GM23338 (cell line): ENCODE results near the gene MLST8. TPM values are rescaled to one million over a fixed set of nuclear protein-coding genes. Genes with fewer than 3 reads are reported as not detected.

Experiments
- ATAC-seq: fragments of 200-7000 bp; cut with Tn5 transposase; 3 replicates; pipeline ENCODE4 v1.9.1; 2020
- DNase-seq: peaks from one replicate; pipeline ENCODE4 v3.0.0-alpha.2; 2015; ENCODE audit warnings: low spot score
- H2AFZ ChIP-seq: fragments of 200-600 bp; sonication (generic); 2 replicates; pipeline ENCODE4 v1.8.0; 2016; ENCODE audit warnings: antibody characterized with exemption, mild to moderate bottlenecking, moderate library complexity
- H3F3A ChIP-seq: fragments of 200-600 bp; sonication (generic); replicated peaks from 2 replicates; pipeline ENCODE4 v1.8.0; 2017; ENCODE audit warnings: antibody characterized with exemption, mixed run types, low read depth
- H3K27ac ChIP-seq: fragments of 200-600 bp; sonication (generic); 2 replicates; pipeline ENCODE4 v1.6.1; 2016; ENCODE audit warnings: low read depth
- H3K27me3 ChIP-seq: fragments of 200-600 bp; sonication (generic); 2 replicates; pipeline ENCODE4 v1.8.0; 2016; ENCODE audit warnings: mild to moderate bottlenecking, mixed run types, moderate library complexity; ENCODE audit not compliant: insufficient read depth
- H3K36me3 ChIP-seq: fragments of 200-600 bp; sonication (generic); 2 replicates; pipeline ENCODE4 v1.8.0; 2016; ENCODE audit warnings: mild to moderate bottlenecking; ENCODE audit not compliant: insufficient read depth
- H3K4me1 ChIP-seq: fragments of 200-600 bp; sonication (generic); 2 replicates; pipeline ENCODE4 v1.8.0; 2016; ENCODE audit warnings: mild to moderate bottlenecking, moderate library complexity; ENCODE audit not compliant: insufficient read depth
- H3K4me2 ChIP-seq: fragments of 200-600 bp; sonication (generic); 2 replicates; pipeline ENCODE4 v1.7.1; 2017; ENCODE audit warnings: mixed run types
- H3K4me3 ChIP-seq: fragments of 200-600 bp; sonication (generic); 2 replicates; pipeline ENCODE4 v1.6.1; 2016; ENCODE audit warnings: mixed run types
- H3K79me2 ChIP-seq: fragments of 200-600 bp; sonication (generic); replicated peaks from 2 replicates; pipeline ENCODE4 v1.8.0; 2017; ENCODE audit warnings: mild to moderate bottlenecking; ENCODE audit not compliant: insufficient read depth
- H3K9me2 ChIP-seq: fragments of 200-600 bp; sonication (generic); 2 replicates; pipeline ENCODE4 v1.8.0; 2017; ENCODE audit not compliant: insufficient read depth
- H4K20me1 ChIP-seq: fragments of 200-600 bp; sonication (generic); replicated peaks from 2 replicates; pipeline ENCODE4 v1.8.0; 2017; ENCODE audit warnings: mild to moderate bottlenecking; ENCODE audit not compliant: insufficient read depth
- H3K27ac Mint-ChIP-seq: 2 replicates; pipeline ENCODE4 v1.8.0; 2020; ENCODE audit warnings: inconsistent platforms, mild to moderate bottlenecking, moderate library complexity, mixed read lengths
- H3K27me3 Mint-ChIP-seq: 3 replicates; pipeline ENCODE4 v1.8.0; 2022; ENCODE audit warnings: low read depth, mild to moderate bottlenecking, moderate library complexity, mixed read lengths, inconsistent platforms; ENCODE audit not compliant: insufficient read depth, poor library complexity
- H3K36me3 Mint-ChIP-seq: 3 replicates; pipeline ENCODE4 v1.8.0; 2021; ENCODE audit warnings: low read depth, mild to moderate bottlenecking, inconsistent platforms, moderate library complexity, mixed read lengths
- H3K4me1 Mint-ChIP-seq: 3 replicates; pipeline ENCODE4 v1.8.0; 2020; ENCODE audit warnings: mild to moderate bottlenecking, inconsistent platforms, mixed read lengths
- H3K4me3 Mint-ChIP-seq: 3 replicates; pipeline ENCODE4 v1.8.0; 2021; ENCODE audit warnings: moderate library complexity, mild to moderate bottlenecking, inconsistent platforms, mixed read lengths
- H3K9me3 Mint-ChIP-seq: 3 replicates; pipeline ENCODE4 v1.8.0; 2020; ENCODE audit warnings: moderate library complexity, mild to moderate bottlenecking, inconsistent platforms, mixed read lengths
- CREB1 ChIP-seq: fragments of 250-450 bp; sonication (Bioruptor Pico); IDR thresholded peaks from 2 replicates; pipeline ENCODE4 v1.5.0; 2020; ENCODE audit warnings: low read depth, mild to moderate bottlenecking, moderate library complexity
- CTCF ChIP-seq, 2 experiments: fragments of 200-600 bp in 1 of 2; sonication (generic) in 1 of 2; conservative IDR thresholded peaks; 2 replicates each; pipeline versions ENCODE4 v1.5.1 to v1.6.1; 2016 to 2017; ENCODE audit warnings: antibody characterized with exemption in 2 of 2, low read depth in 2 of 2, mild to moderate bottlenecking in 2 of 2, moderate library complexity in 1 of 2
- ETS1 ChIP-seq: IDR thresholded peaks from 2 replicates; pipeline ENCODE4 v1.6.1; 2016; ENCODE audit warnings: antibody characterized with exemption
- EZH2 ChIP-seq: fragments of 200-600 bp; sonication (generic); IDR thresholded peaks from one replicate; pipeline ENCODE4 v1.8.0; 2017; ENCODE audit warnings: antibody characterized with exemption, mild to moderate bottlenecking, low read depth; ENCODE audit not compliant: unreplicated experiment
- EZH2phosphoT487 ChIP-seq: fragments of 200-600 bp; sonication (generic); IDR thresholded peaks from one replicate; pipeline ENCODE4 v1.8.1; 2018; ENCODE audit warnings: antibody characterized with exemption; ENCODE audit not compliant: unreplicated experiment
- JUNB ChIP-seq: IDR thresholded peaks from one replicate; pipeline ENCODE4 v1.6.1; 2016; ENCODE audit warnings: antibody characterized with exemption; ENCODE audit not compliant: unreplicated experiment
- NANOG ChIP-seq: IDR thresholded peaks from 2 replicates; pipeline ENCODE4 v1.6.1; 2016; ENCODE audit warnings: antibody characterized with exemption, borderline replicate concordance
- POLR2AphosphoS5 ChIP-seq: IDR thresholded peaks from 2 replicates; pipeline ENCODE4 v1.6.1; 2016; ENCODE audit warnings: antibody characterized with exemption, low read depth
- REST ChIP-seq: IDR thresholded peaks from one replicate; pipeline ENCODE4 v1.6.1; 2018; ENCODE audit warnings: antibody characterized with exemption; ENCODE audit not compliant: unreplicated experiment
- STAT1 ChIP-seq: IDR thresholded peaks from one replicate; pipeline ENCODE4 v1.6.1; 2016; ENCODE audit warnings: antibody characterized with exemption; ENCODE audit not compliant: unreplicated experiment
- ZNF114 ChIP-seq: fragments of 250-450 bp; sonication (Bioruptor Pico); IDR thresholded peaks from 2 replicates; pipeline ENCODE4 v1.5.0; 2020; ENCODE audit warnings: mild to moderate bottlenecking, moderate library complexity
- ZNF331 ChIP-seq: fragments of 250-450 bp; sonication (Bioruptor Pico); IDR thresholded peaks from 2 replicates; pipeline ENCODE4 v1.5.0; 2020; ENCODE audit warnings: low read depth, mild to moderate bottlenecking, moderate library complexity
- polyA plus RNA-seq: library from polyadenylated mRNA; unstranded; fragments of >200 nt; fragmentation: Nextera tagmentation; extraction: Ambion mirVana; gene quantifications from 2 replicates; pipeline ENCODE4 v1.2.1, GENCODE V29; 2016
- total RNA-seq: library from RNA; depleted of rRNA; stranded (reverse); fragments of >200 nt; shearing (Covaris generic); gene quantifications from 2 replicates; pipeline ENCODE4 v1.2.3, GENCODE V29; 2014

Gene MLST8
- total and polyA plus RNA-seq, 2 experiments from 2014 or later: 58.8 to 138 TPM

DNA sequence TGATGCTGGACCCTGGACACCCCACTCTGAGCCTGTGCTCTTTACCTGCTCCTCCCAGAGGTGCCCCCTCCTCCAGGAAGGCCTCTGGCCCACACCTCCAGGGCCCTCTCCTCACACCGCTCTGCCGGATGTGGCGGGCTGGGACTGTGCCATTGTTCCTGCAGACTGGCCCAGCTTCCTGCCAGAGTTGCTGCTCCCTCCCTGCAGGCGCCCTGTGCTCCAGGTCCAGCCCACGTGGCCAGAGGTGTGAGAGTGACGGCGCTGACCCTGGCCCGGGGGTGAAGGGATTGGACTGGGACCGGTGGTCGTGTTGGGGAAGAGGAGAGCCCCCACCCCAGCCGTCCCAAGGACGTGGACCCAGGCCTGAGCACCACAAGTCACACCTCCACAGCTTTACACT, 23.8 kb downstream of the MLST8 start:
- Histone ChIP-seq H3K36me3 (0 out of 2 replicates have a peak, but pooled peaks cover 5% of the 10 kb centered on the region), H3K27me3 (no peaks in the 10 kb centered on the region), H3K27ac (no peak overlapping the region), H3K4me3 (no peak overlapping the region), H2AFZ (no peak overlapping the region), H3F3A (peaks cover 3% of the 10 kb centered on the region; the same call in 1 of the 2 replicates), H3K9me2 (no peaks in the 10 kb centered on the region), H3K4me2 (no peak overlapping the region), H3K79me2 (peaks cover 40% of the 10 kb centered on the region), H4K20me1 (peaks cover 5% of the 10 kb centered on the region), H3K4me1 (no peaks in the 10 kb centered on the region; the same call in 1 of the 2 replicates)
- TF ChIP-seq CREB1 (CRISPR knock-in tag) (no peak), STAT1 (no peak), NANOG (no peak), ZNF331 (CRISPR knock-in tag) (no peak), ETS1 (no peak), REST (no peak)
- H3K4me3 Mint-ChIP-seq: no peak overlapping the region
- H3K27ac Mint-ChIP-seq: no peak overlapping the region
- DNase-seq: no peak
- no peaks in the 10 kb centered on the region for H3K9me3 Mint-ChIP-seq
- H3K4me1 Mint-ChIP-seq: no peaks in the 10 kb centered on the region; the same call in 2 of the 3 replicates
- peaks cover 6% of the 10 kb centered on the region; the same call in 2 of the 3 replicates for H3K36me3 Mint-ChIP-seq
- peaks cover 17% of the 10 kb centered on the region for H3K27me3 Mint-ChIP-seq
- no peak for ATAC-seq

- peaks cover 12% of the 10 kb centered on the region for H3K27me3 Mint-ChIP-seq
- Histone ChIP-seq H3K9me2 (no peaks in the 10 kb centered on the region), H3K4me1 (no peaks in the 10 kb centered on the region), H3F3A (no peaks in the 10 kb centered on the region), H2AFZ (no peak overlapping the region), H4K20me1 (peaks cover 2% of the 10 kb centered on the region), H3K4me3 (no peak overlapping the region), H3K27ac (no peak overlapping the region), H3K36me3 (0 out of 2 replicates have a peak, but pooled peaks cover 5% of the 10 kb centered on the region), H3K79me2 (peaks cover 33% of the 10 kb centered on the region), H3K27me3 (no peaks in the 10 kb centered on the region), H3K4me2 (no peak overlapping the region)
- no peak for ATAC-seq
- peaks cover 6% of the 10 kb centered on the region; the same call in 2 of the 3 replicates for H3K36me3 Mint-ChIP-seq
- H3K4me1 Mint-ChIP-seq: no peaks in the 10 kb centered on the region
- no peak overlapping the region; the same call in 2 of the 3 replicates for H3K4me3 Mint-ChIP-seq
- H3K9me3 Mint-ChIP-seq: no peaks in the 10 kb centered on the region
- no peak overlapping the region for H3K27ac Mint-ChIP-seq
- DNase-seq: no peak
- TF ChIP-seq ETS1 (no peak), JUNB (no peak), CREB1 (CRISPR knock-in tag) (no peak), CTCF (conservative IDR thresholded peaks at IDR 0.05; ENCODE audit: low read depth in 2 of 2) (no peak), REST (no peak), NANOG (no peak), EZH2 (no peak), POLR2AphosphoS5 (no peak), EZH2phosphoT487 (no peak), STAT1 (no peak), ZNF114 (no peak), ZNF331 (CRISPR knock-in tag) (no peak)
Observed at GRCh38 chr16:2229632-2230250, 24.5 kb downstream of the MLST8 start.
